Fibroblast of mammary gland (primary cell): ENCODE results near the gene MCRIP2.

ENCODE experiments used
- DNase-seq: peaks from one replicate; pipeline ENCODE4 v3.0.0-alpha.2; 2010; ENCODE audit warnings: low read depth
- H3K4me3 ChIP-seq: 2 replicates; pipeline ENCODE4 v1.5.1; 2011; ENCODE audit warnings: low read depth, mild to moderate bottlenecking, low read length, moderate library complexity; ENCODE audit not compliant: control insufficient read depth
- CTCF ChIP-seq: conservative IDR thresholded peaks from 2 replicates; pipeline ENCODE4 v1.5.1; 2011; ENCODE audit warnings: low read depth, low read length, inconsistent platforms; ENCODE audit not compliant: control insufficient read depth, insufficient read depth

The MCRIP2 gene

DNA sequence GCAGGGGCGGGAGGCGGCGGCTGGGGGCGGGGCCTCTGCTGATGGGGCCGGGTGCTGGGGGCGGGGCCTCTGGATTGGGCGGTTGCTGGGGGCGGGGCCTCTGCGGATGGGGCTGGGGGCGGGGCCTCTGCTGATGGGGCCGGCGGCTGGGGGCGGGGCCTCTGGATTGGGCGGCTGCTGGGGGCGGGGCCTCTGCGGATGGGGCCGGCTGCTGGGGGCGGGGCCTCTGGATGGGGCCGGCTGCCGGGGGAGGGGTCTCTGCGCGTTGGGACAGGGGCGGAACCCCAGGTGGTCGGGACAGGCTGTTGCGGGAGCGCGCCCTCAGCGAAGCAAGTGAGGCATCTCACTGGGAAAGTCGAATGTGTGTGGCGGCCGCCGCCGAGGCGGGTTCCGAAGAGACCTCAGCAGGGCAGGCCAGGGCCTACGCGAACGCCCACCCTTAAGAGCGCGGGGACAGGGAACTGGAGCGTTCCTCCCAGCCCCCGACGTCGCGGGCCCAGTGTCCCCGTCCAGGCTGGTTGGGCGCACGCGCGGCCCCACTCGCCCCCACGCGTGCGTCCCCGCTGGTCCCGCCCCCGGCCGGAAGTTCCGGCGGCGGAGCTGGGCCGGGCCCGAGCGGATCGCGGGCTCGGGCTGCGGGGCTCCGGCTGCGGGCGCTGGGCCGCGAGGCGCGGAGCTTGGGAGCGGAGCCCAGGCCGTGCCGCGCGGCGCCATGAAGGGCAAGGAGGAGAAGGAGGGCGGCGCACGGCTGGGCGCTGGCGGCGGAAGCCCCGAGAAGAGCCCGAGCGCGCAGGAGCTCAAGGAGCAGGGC lies 38.4 kb downstream of the MCRIP2 start, which contains the start of gene STUB1:
Gene STUB1 (plus strand): TSS at position 597 of the 811 bp plus-strand sequence. CDS start 116 bp downstream, at position 713.
- peak; percentile 76 for DNase-seq
- peak within 1 kb of the TSS; percentile 77 for H3K4me3 ChIP-seq
- TF ChIP-seq CTCF, result no peak

- peak overlapping the region; percentile 77 for H3K4me3 ChIP-seq
- DNase-seq, result no peak
- no peak for TF ChIP-seq CTCF
Observed at GRCh38 chr16:680625-680945, 39.0 kb downstream of the MCRIP2 start.

DNA sequence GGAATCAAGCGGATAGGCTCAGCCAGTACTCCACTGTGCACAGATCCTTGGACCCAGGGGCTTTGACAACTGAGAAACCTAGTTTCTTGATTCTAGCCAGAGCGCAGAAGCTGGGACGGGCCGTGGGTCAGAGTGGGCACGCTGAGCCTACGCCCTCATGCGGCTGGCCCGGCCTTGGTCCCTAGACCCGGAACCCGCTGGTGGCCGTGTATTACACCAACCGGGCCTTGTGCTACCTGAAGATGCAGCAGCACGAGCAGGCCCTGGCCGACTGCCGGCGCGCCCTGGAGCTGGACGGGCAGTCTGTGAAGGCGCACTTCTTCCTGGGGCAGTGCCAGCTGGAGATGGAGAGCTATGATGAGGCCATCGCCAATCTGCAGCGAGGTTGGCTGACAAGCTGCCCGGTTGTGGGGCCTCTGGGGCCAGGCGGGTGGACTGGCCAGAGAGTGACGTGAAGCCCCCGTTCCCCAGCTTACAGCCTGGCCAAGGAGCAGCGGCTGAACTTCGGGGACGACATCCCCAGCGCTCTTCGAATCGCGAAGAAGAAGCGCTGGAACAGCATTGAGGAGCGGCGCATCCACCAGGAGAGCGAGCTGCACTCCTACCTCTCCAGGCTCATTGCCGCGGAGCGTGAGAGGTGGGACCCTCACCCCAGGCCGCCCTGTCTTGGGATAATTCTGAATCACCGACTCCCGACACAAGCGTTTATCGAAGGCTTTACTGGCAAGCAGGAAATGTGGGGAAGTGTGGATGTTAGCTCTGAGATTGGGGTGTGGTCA lies 39.5 kb downstream of the MCRIP2 start:
- no peak for TF ChIP-seq CTCF
- peak overlapping the region; percentile 77 for H3K4me3 ChIP-seq
- peak; percentile 77 for DNase-seq

DNA sequence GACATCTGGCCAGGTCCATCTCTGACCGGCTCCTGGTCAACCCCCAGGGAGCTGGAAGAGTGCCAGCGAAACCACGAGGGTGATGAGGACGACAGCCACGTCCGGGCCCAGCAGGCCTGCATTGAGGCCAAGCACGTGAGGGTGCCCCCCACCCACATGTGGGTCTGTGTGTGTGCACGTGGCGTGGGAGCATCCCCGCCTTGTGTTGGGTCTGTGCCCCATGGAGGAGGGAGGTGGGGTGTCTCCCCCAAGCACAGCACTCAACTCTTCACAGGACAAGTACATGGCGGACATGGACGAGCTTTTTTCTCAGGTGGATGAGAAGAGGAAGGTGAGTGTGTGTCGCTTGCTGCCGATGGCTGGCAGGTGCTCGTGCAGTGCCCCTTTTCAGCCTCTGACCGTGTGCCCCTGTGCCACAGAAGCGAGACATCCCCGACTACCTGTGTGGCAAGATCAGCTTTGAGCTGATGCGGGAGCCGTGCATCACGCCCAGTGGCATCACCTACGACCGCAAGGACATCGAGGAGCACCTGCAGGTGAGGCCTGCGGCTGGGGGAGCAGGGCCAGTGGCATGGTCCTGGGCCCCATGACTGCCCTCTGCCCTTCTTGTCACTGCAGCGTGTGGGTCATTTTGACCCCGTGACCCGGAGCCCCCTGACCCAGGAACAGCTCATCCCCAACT lies 40.3 kb downstream of the MCRIP2 start:
- peak overlapping the region; percentile 77 for H3K4me3 ChIP-seq
- DNase-seq, result peak; percentile 66
- TF ChIP-seq CTCF, result no peak

DNA sequence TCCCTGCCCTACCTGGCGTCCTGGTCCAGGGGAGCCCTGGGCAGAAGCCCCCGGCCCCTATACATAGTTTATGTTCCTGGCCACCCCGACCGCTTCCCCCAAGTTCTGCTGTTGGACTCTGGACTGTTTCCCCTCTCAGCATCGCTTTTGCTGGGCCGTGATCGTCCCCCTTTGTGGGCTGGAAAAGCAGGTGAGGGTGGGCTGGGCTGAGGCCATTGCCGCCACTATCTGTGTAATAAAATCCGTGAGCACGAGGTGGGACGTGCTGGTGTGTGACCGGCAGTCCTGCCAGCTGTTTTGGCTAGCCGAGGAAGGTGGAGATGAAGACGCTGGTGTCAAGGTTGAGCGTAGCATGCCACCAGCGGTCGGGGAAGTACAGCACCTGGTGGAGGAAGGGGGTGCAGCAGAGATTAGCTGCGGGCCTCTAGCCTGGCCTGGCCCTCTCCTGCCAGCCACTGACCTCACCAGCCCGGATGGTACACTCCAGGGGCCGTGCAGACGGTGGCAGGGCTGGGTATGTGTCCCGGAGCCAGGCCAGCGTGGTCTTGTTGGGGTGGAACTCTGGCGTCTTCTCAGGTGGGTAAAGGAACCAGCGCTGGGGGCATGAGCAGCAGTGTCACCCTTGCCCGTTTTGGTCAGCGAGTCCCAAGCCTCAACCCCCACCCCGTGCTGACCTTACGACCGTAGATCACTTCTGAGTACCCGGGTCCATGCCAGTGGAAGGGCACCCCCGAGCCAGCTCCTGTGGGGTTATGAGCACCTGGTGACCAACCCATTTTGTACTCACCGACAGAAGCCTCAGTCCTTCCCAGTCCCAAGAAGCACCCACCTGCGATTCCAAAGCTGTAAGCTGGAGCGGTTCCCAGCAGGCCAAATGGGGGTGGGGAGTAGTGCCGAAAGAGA lies 41.1 kb downstream of the MCRIP2 start:
- peak overlapping the region; percentile 46 for H3K4me3 ChIP-seq
- TF ChIP-seq CTCF, result no peak
- DNase-seq, result no peak
